Fibroblast of lung (primary cell): ENCODE data around the gene LDHD. TPM values are rescaled to one million over a fixed set of nuclear protein-coding genes. Genes with fewer than 3 reads are reported as not detected.
"Not testable (repeated sequence)": the region's sequence is repeated elsewhere in the genome, so short reads cannot be mapped to it uniquely, and the experiment has no call there.

Experiments
- DNase-seq, 2 donors: peaks; one replicate each; pipeline versions ENCODE4 v3.0.0 to v3.0.0-alpha.2; 2010; ENCODE audit warnings: low read depth in 2 of 2
- H2AFZ ChIP-seq: 2 replicates; pipeline ENCODE4 v1.5.1; 2012; ENCODE audit warnings: low read length, control low read depth, inconsistent platforms
- H3K27ac ChIP-seq: 2 replicates; pipeline ENCODE4 v1.5.1; 2011; ENCODE audit warnings: low read length, control low read depth; ENCODE audit not compliant: insufficient read depth
- H3K27me3 ChIP-seq: 2 replicates; pipeline ENCODE4 v1.5.1; 2011; ENCODE audit warnings: mild to moderate bottlenecking, low read length; ENCODE audit not compliant: control insufficient read depth, insufficient read depth
- H3K36me3 ChIP-seq: 2 replicates; pipeline ENCODE4 v1.5.1; 2011; ENCODE audit warnings: low read length; ENCODE audit not compliant: control insufficient read depth, insufficient read depth
- H3K4me1 ChIP-seq: 2 replicates; pipeline ENCODE4 v1.5.1; 2011; ENCODE audit warnings: low read length; ENCODE audit not compliant: control insufficient read depth, insufficient read depth; ENCODE audit errors: extremely low read depth
- H3K4me2 ChIP-seq: 2 replicates; pipeline ENCODE4 v1.5.1; 2011; ENCODE audit warnings: low read length, control low read depth; ENCODE audit not compliant: insufficient read depth; ENCODE audit errors: extremely low read depth
- H3K4me3 ChIP-seq, 4 experiments: fragments of 200-600 bp in 1 of 4; sonication (generic) in 1 of 4; replicated peaks in 1 of 4; 2 replicates each; pipeline ENCODE4 v1.5.1; 2011 to 2016; ENCODE audit warnings: low read length in 4 of 4, low read depth in 3 of 4, mild to moderate bottlenecking in 3 of 4, control low read depth in 2 of 4, inconsistent platforms in 1 of 4, mixed read lengths in 1 of 4; ENCODE audit not compliant: insufficient read depth in 1 of 4; ENCODE audit errors: control extremely low read depth in 1 of 4
- H3K79me2 ChIP-seq: 2 replicates; pipeline ENCODE4 v1.5.1; 2012; ENCODE audit warnings: mild to moderate bottlenecking, low read length, inconsistent platforms; ENCODE audit not compliant: control insufficient read depth, insufficient read depth
- H3K9ac ChIP-seq: 2 replicates; pipeline ENCODE4 v1.5.1; 2011; ENCODE audit warnings: mild to moderate bottlenecking, low read length, control low read depth; ENCODE audit not compliant: insufficient read depth
- H3K9me3 ChIP-seq: 2 replicates; pipeline ENCODE4 v1.5.1; 2012; ENCODE audit warnings: low read depth, low read length; ENCODE audit not compliant: control insufficient read depth, insufficient read depth
- H4K20me1 ChIP-seq: 2 replicates; pipeline ENCODE4 v1.5.1; 2011; ENCODE audit warnings: low read length; ENCODE audit not compliant: control insufficient read depth, insufficient read depth; ENCODE audit errors: extremely low read depth
- EZH2 ChIP-seq: IDR thresholded peaks from 2 replicates; pipeline ENCODE4 v1.5.1; 2012; ENCODE audit warnings: low read length, control low read depth, mild to moderate bottlenecking; ENCODE audit errors: missing control alignments
- polyA plus RNA-seq, 2 donors: library from polyadenylated mRNA; depleted of rRNA in 1 of 2; stranded (reverse) in 1 of 2; unstranded in 1 of 2; fragments of >200 nt; gene quantifications; 2 replicates each; pipeline ENCODE4 v1.2.1, GENCODE V29; 2011 to 2012; ENCODE audit warnings: missing spikeins in 1 of 2
- total RNA-seq: library from RNA; depleted of rRNA; stranded (reverse); fragments of >200 nt; gene quantifications from 2 replicates; pipeline ENCODE4 v1.2.1, GENCODE V29; 2014
- TF ChIP-seq, protein P1 (sequence below), 2 donors: IDR thresholded peaks in 1 of 2; conservative IDR thresholded peaks in 1 of 2; 1 replicate in 1 of 2; 2 replicates in 1 of 2; pipeline ENCODE4 v1.5.1; 2011 to 2012; ENCODE audit warnings: low read length in 2 of 2, control low read depth in 1 of 2, inconsistent platforms in 1 of 2, low read depth in 1 of 2, mild to moderate bottlenecking in 1 of 2

The LDHD gene
- total and polyA plus RNA-seq, 2 donors (not counting 1 experiment from before 2014, with no cell fraction given) = 0.52 to 4.5 TPM

- H3K27ac ChIP-seq = no peak overlapping the region
- H3K36me3 ChIP-seq = no peaks in the 10 kb centered on the region
- H2AFZ ChIP-seq = no peak overlapping the region
- TF ChIP-seq EZH2 = no peak
- TF ChIP-seq, protein P1, sequence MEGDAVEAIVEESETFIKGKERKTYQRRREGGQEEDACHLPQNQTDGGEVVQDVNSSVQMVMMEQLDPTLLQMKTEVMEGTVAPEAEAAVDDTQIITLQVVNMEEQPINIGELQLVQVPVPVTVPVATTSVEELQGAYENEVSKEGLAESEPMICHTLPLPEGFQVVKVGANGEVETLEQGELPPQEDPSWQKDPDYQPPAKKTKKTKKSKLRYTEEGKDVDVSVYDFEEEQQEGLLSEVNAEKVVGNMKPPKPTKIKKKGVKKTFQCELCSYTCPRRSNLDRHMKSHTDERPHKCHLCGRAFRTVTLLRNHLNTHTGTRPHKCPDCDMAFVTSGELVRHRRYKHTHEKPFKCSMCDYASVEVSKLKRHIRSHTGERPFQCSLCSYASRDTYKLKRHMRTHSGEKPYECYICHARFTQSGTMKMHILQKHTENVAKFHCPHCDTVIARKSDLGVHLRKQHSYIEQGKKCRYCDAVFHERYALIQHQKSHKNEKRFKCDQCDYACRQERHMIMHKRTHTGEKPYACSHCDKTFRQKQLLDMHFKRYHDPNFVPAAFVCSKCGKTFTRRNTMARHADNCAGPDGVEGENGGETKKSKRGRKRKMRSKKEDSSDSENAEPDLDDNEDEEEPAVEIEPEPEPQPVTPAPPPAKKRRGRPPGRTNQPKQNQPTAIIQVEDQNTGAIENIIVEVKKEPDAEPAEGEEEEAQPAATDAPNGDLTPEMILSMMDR (conservative IDR thresholded peaks at IDR 0.05 in 1 of 2, IDR thresholded peaks at IDR 0.05 in 1 of 2; ENCODE audit: low read depth in 1 of 2, low read length in 2 of 2) = no peak
- DNase-seq = no peak
- no peak overlapping the region for H3K4me3 ChIP-seq
- H3K4me2 ChIP-seq = no peak overlapping the region
- peaks cover 2% of the 10 kb centered on the region for H3K4me1 ChIP-seq
- H3K27me3 ChIP-seq = no peaks in the 10 kb centered on the region
- no peaks in the 10 kb centered on the region for H4K20me1 ChIP-seq
- H3K9me3 ChIP-seq = no peaks in the 10 kb centered on the region
- H3K79me2 ChIP-seq = no peaks in the 10 kb centered on the region
- H3K9ac ChIP-seq = no peak overlapping the region
These were observed 21.4 kb downstream of the LDHD start for GRCh38 chr16:75095204-75095621.

DNA sequence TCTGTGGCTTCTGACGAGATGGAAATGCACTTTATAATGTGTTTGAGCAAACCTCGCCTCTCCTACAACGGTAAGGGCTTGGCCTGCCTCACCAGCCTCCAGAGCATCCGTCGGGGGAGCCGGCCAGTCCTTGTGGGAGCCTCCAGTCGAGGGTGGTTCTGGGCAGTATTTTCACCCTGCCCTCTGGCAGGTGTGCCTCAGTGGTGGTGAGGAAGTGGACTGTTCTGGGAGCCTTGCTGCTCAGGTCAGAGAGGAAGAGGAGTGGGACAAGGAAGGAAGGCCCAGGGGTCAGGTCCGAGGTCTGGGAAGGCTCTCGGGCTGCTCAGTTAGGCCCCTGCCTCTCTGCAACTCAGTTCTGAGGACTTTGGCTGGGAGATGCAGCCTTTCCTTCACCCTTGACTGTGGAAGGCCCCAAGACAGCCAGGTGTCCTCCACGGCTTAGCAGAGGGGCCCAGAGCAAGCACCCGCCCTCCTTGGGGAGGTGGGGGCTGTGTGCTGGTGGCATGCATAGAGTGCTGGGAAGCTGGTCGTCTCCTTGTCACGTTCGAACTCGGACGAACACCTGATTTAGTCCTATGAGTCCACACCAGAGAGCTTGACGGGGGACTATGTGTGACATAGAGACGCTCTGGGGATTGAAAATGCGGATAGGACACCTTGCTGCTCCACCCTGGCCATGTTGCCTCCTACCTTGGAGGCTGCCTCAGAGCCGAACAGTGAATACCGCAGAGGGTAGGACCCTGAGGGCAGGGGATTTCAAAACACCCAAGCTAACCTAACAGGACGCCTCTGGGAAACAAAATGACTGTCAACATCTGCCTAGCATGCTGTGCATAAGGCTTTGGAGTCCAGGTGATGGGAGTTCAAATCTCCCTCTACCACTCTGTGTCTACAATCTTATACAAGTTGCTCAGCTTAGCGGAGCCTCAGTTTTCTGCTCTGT is 22.7 kb downstream of the LDHD start:
- no peak overlapping the region for H2AFZ ChIP-seq
- H3K36me3 ChIP-seq = no peaks in the 10 kb centered on the region
- TF ChIP-seq, protein P1 (conservative IDR thresholded peaks at IDR 0.05 in 1 of 2, IDR thresholded peaks at IDR 0.05 in 1 of 2; ENCODE audit: low read depth in 1 of 2, low read length in 2 of 2) = no peak
- TF ChIP-seq EZH2 = no peak
- no peak for DNase-seq
- no peaks in the 10 kb centered on the region for H3K9me3 ChIP-seq
- H3K27me3 ChIP-seq = no peaks in the 10 kb centered on the region
- no peak overlapping the region for H3K4me3 ChIP-seq
- H3K4me2 ChIP-seq = no peak overlapping the region
- H3K79me2 ChIP-seq = peaks cover 9% of the 10 kb centered on the region
- H4K20me1 ChIP-seq = no peaks in the 10 kb centered on the region
- no peak overlapping the region for H3K9ac ChIP-seq
- H3K27ac ChIP-seq = no peak overlapping the region
- H3K4me1 ChIP-seq = no peaks in the 10 kb centered on the region

DNA sequence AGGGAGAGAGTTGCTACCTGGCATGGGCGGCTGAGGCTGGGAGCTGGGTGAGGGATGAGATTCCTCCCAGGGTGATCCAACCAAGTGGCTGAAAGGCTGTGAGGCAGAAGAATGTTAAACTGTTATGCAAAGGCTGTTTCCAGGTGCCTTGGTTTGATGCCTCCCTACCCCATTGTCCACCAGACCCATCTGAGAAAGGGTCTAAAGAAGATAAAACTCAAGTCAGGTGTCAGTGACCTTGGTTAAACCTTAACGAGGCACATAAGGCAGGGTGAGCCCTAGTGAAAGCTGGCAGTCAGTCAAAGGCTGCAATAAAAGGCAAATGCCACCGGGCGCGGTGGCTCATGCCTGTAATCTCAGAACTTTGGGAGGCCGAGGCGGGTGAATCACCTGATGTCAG is 23.8 kb downstream of the LDHD start:
- no peaks in the 10 kb centered on the region for H3K36me3 ChIP-seq
- no peak overlapping the region for H3K9ac ChIP-seq
- DNase-seq = no peak
- H3K4me2 ChIP-seq = no peak overlapping the region
- no peaks in the 10 kb centered on the region for H3K9me3 ChIP-seq
- H3K79me2 ChIP-seq = peaks cover 13% of the 10 kb centered on the region
- TF ChIP-seq EZH2 = no peak
- TF ChIP-seq, protein P1 (conservative IDR thresholded peaks at IDR 0.05 in 1 of 2, IDR thresholded peaks at IDR 0.05 in 1 of 2; ENCODE audit: low read depth in 1 of 2, low read length in 2 of 2) = no peak
- H3K4me3 ChIP-seq = no peak overlapping the region
- H3K27ac ChIP-seq = no peak overlapping the region
- no peak overlapping the region for H2AFZ ChIP-seq
- peaks cover 4% of the 10 kb centered on the region for H3K4me1 ChIP-seq
- no peaks in the 10 kb centered on the region for H4K20me1 ChIP-seq
- no peaks in the 10 kb centered on the region for H3K27me3 ChIP-seq

DNA sequence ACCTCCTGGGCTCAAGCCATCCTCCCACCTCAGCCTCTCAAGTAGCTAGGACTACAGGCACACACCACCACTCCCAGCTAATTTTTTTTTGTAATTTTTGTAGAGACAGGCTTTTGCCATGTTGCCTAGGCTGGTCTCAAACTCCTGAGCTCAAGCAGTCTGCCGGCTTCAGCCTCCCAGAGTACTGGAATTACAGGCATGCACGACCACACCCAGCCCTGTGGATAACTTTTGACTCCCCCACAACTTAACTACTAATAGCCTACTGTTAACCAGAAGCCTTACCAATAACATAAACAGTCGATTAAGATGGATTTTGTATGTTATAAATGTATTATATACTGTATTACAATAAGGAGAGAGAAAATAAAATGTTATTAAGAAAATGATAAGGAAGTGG is 25.0 kb downstream of the LDHD start:
- peak in 1 of 2 donors; percentile 36 for DNase-seq
- H3K79me2 ChIP-seq = peaks cover 13% of the 10 kb centered on the region
- not testable (repeated sequence) for H3K4me3 ChIP-seq, H3K9ac ChIP-seq, H3K4me2 ChIP-seq, H2AFZ ChIP-seq, H3K27me3 ChIP-seq, H3K27ac ChIP-seq, H3K36me3 ChIP-seq, H4K20me1 ChIP-seq, H3K4me1 ChIP-seq, H3K9me3 ChIP-seq
